NCI-H1694 (cell line): ENCODE results near the gene SBK2.
A peak's percentile ranks its signal among the peaks of the same experiment; 100 is the strongest.

Source experiments
- DNase-seq: peaks from one replicate; lab custom pipeline; 2025; lab: John Stamatoyannopoulos, UW

Gene SBK2

DNA sequence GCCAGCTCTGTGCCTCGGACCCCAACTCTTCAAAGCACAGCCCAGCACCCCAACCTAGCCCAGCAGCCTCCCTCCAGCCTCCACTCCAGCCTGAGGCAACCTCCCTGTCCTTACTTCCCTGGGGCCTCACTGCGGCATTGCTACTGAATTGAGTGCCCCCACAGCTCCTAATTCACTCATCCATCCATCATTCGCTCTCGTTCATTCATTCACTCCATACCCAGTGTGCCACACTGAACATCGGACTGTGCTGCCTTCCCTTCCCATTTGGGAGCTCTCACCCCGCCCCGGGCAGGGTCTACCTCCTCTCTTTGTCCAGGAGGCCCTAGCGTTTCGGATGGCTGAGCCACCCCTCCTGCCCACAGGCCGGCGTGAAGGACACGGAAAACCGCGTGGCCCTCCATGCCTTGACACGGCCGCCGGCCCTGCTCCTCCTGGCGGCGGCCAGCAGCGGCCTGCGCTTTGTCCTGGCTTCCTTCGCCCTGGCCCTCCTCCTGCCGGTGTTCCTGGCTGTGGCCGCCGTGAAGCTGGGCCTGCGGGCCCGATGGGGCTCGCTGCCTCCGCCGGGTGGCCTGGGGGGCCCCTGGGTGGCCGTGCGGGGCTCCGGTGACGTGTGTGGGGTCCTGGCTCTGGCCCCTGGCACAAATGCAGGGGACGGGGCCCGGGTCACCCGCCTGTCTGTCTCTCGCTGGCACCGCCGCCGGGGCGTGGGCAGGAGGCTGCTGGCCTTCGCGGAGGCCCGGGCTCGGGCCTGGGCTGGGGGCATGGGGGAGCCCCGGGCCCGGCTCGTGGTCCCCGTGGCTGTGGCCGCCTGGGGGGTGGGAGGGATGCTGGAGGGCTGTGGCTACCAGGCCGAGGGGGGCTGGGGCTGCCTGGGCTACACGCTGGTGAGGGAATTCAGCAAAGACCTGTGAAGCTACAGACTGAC lies 50.6 kb downstream of the SBK2 start:
- no peak for DNase-seq

DNA sequence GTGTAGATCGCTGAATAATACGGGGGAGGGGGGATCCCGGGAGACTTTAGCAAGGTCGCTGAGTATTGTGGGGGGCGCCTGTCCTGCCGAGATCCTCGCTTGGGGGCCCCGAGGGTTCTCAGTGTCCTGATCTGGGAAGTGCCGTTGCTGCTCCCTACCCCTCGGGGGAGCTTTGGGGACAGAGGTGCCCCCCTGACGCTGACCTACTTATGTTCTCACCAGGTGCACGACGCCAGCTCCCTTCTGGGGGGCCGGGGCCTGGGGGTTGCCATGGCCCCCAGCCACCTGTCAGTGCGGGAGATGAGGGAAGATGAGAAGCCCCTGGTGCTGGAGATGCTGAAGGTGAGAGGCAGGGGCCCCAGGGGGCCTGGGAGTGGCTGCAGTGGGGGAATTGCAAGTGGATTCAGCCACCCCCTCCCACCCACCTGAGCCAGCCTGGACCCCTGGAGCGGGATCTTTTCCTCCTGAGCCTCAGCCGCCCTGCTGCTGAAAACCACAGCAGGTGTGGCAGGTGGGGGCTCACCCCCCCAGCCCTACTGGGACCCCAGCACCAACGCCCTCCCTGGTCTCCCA lies 51.4 kb downstream of the SBK2 start:
- no peak for DNase-seq

DNA sequence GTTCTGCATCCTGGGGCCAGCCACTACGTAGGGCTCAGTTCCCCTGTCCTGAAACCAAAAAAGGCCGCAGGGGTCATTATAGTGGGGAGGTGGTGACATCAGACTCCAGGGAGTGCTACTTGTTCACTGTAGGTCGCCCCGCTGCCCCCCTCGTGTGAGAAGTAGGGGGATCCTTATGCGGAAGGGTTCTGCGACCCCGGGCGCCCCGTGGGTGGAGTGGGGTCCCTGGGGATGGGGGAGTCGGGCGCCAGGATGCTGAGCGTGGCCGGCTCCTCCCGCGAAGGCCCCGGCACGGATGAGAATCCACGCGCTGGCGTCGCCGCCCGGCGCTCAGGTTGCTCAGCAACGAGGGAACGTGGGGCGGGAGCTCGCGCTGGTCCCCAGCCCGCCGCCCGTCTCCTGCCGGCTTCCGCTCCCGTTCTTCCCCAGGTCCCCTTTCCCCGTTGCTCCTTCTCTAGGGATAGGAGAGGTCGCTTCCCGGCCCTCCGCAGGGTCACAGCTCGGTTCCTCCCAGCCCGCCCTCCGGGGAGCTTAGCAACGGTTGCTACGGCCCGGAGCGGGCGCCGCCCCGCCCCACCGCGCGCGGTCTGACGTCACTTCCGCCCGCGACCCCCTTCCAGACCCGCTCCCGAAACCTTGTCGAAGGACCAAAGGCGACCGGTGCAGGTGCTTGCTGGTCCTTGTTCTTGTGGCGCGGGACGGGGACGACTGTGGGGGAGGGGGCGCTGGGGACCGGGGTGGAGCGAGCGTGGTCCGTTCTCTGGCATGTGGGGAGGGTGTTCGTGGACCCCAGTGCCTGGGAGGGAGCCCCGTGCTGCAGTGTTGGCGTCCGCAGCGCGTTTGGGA lies 52.1 kb downstream of the SBK2 start, which contains the start of gene NAT14:
NAT14 (plus strand) TSS at position 596 of the 846 bp plus-strand sequence. CDS start 521 bp downstream, outside the sequence.
- peak; percentile 64 for DNase-seq

DNA sequence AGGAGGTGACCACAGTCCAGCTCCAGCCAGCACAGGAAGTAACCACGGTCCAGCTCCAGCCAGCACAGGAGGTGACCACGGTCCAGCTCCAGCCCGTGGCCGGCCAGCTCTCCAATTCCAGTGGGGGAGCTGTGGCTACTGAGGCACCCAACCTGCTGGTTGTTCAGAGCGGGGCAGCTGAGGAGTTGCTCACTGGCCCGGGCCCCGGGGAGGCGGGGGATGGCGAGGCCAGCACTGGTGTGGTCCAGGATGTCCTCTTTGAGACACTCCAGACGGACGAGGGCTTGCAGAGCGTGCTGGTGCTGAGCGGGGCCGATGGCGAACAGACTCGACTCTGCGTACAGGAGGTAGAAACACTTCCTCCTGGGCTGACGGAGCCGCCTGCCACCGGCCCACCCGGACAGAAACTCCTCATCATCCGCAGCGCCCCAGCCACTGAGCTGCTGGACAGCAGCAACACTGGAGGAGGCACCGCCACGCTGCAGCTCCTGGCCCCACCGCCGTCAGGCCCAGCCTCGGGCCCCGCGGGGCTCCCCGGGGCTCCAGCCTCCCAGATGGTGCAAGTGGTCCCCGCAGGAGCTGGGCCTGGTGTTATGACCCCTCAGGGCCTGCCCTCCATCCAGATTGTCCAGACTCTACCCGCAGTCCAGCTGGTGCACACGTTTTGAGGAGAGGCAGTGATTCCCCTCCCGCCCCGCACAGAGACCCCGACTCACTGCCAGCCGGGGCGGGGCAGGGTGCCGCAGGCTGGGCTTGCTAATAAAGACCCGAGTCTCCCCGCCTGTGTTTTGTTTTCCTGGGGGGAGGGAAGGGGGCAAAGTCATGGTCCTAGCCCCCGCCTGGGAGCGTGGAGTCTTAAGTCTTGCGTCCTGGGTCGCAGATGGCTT lies 53.0 kb downstream of the SBK2 start:
- no peak for DNase-seq

DNA sequence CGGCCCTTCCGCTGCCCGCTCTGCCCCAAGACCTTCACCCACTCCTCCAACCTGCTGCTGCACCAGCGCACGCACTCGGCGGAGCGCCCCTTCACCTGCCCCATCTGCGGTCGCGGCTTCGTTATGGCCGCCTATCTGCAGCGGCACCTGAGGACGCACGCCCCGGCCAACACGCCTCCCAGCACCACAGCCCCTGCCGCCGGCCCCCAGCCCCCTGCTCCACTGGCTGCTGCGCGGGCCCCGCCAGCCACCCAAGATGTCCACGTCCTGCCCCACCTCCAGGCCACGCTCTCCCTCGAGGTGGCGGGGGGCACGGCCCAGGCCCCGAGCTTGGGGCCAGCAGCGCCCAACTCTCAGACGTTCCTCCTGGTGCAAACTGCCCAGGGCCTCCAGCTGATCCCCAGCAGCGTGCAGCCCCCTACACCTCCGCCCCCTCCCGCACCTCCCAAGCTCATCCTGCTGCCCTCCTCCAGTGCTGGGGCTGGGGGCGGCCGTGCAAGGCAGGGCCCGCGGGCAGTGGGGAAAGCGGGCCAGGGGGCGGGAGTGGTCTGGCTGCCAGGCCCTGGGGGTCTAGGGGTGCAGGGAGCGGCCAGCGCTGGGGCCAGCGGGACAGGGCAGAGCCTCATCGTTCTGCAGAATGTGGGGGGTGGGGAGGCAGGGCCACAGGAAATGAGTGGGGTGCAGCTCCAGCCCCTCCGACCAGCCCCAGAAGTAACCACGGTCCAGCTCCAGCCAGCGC lies 53.8 kb downstream of the SBK2 start:
- DNase-seq, result no peak

DNA sequence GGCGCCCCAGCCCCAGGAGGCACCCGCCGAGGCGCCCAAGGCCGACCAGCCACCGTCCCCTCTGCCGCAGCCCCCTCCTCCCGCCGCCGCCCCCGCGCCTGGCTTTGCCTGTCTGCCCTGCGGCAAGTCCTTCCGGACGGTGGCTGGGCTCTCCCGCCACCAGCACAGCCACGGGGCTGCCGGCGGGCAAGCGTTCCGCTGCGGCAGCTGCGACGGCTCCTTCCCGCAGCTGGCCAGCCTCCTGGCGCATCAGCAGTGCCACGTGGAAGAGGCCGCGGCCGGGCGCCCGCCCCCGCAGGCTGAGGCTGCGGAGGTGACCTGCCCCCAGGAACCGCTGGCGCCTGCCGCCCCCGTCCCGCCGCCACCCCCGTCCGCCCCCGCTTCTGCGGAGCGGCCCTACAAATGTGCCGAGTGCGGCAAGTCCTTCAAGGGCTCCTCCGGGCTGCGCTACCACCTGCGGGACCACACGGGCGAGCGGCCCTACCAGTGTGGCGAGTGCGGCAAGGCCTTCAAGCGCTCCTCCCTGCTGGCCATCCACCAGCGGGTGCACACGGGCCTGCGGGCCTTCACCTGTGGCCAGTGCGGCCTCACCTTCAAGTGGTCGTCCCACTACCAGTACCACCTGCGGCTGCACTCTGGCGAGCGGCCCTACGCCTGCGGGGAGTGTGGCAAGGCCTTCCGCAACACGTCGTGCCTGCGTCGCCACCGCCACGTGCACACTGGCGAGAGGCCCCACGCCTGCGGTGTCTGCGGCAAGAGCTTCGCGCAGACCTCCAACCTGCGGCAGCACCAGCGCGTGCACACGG lies 54.6 kb downstream of the SBK2 start:
- DNase-seq, result no peak

DNA sequence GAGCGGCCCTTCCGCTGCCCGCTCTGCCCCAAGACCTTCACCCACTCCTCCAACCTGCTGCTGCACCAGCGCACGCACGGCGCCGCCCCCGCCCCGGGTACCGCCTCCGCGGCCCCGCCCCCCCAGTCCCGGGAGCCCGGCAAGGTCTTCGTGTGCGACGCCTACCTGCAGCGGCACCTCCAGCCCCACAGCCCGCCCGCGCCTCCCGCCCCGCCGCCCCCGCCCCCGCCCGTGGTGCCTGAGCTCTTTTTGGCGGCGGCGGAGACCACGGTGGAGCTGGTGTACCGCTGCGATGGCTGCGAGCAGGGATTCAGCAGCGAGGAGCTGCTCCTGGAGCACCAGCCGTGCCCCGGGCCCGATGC lies 55.2 kb downstream of the SBK2 start:
- DNase-seq, result no peak

DNA sequence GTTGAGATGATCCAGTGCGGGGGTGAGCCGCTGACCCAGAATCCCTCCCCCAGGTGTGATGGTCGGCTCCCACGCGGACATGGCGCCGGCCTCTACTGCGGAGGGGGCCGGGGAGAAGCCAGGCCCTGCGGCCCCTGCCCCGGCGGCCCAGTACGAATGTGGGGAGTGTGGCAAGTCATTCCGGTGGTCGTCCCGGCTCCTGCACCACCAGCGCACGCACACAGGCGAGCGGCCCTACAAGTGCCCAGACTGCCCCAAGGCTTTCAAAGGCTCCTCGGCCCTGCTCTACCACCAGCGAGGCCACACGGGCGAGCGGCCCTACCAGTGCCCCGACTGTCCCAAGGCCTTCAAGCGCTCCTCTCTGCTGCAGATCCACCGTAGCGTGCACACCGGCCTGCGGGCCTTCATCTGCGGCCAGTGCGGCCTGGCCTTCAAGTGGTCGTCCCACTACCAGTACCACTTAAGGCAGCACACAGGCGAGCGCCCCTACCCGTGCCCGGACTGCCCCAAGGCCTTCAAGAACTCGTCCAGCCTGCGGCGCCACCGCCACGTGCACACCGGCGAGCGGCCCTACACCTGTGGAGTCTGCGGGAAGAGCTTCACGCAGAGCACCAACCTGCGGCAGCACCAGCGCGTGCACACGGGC lies 55.7 kb downstream of the SBK2 start:
- no peak for DNase-seq

DNA sequence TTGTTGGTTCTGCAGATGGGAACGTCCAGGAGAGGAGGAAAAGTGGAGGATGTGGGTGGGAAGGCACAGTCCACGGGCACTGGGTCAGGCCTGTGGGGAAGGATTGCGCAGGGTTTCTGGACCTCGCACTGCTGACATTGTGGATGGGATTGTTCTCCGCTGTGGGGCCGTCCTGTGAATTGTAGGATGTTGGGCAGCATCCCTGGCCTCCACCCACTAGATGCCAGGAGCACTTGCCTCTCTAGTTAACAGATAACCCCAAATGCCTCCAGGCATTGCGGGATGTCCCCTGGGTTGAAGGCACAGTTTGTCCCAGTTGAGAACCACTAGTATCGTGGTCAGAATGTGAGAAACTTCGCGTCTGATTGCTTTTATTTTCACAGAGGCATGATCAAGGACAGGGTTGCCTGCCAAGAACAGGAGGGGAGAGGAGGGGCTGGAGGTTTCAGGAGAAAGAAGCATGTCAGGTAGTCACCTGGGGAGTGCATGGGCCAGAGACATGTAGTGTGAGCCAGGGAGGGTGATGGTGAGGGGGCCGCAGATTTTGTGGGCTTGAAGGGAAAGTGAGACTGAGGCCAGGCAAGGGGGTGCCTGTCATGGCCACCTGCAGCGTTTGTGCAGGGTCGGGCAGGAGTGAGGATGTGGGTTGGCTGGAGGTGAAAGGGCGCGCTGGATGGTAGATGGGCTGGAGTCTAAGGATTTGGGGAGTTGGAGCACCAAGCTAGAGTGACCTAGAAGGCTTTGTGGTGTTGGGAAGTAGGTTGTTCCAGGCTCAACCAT lies 57.3 kb downstream of the SBK2 start:
- DNase-seq, result no peak

DNA sequence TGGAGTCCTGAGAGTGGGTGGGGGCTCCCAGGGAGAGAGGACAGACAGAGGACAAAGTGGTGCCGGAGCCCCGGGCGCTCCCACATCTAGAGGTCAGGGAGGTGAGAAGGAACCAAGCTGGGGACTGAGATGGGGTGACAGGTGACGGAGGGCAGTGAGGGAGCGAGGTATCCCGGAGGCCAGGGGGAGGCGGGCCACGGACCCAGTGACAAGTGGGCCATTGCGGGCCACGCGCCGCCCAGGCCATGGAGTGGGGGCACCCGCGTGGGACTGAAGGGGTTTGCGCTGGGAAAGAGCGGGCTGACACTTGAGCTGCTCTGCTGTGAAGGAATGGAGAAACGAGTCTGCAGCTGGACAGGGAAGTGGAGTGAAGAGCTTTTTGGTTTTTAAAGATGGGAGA lies 57.9 kb downstream of the SBK2 start:
- DNase-seq, result no peak
